Stomach (tissue), 9 donors: ENCODE measurements around the gene TLE3. TPM values are rescaled to one million over a fixed set of nuclear protein-coding genes. Genes with fewer than 3 reads are reported as not detected.

Experiments used
- DNase-seq, 2 donors: peaks; one replicate each; pipeline versions ENCODE4 v3.0.0 to v3.0.0-alpha.2; 2013 to 2019
- H3K27ac ChIP-seq, 5 donors: fragments of 200-600 bp in 4 of 5; sonication (generic) in 4 of 5; one replicate each; pipeline ENCODE4 v1.5.1; 2013 to 2019; ENCODE audit warnings: mild to moderate bottlenecking in 1 of 5, moderate library complexity in 1 of 5
- H3K27me3 ChIP-seq, 3 donors: fragments of 200-600 bp; sonication (generic); one replicate each; pipeline ENCODE4 v1.5.1; 2017 to 2019; ENCODE audit warnings: mixed run types in 1 of 3
- H3K36me3 ChIP-seq, 4 donors: fragments of 200-600 bp; sonication (generic); 1 replicate in 3 of 4; 2 replicates in 1 of 4; pipeline ENCODE4 v1.5.1; 2016 to 2019
- H3K4me1 ChIP-seq, 4 donors: fragments of 200-600 bp; sonication (generic); one replicate each; pipeline ENCODE4 v1.5.1; 2016 to 2019
- H3K4me3 ChIP-seq, 4 donors: fragments of 200-600 bp; sonication (generic) in 3 of 4; one replicate each; pipeline ENCODE4 v1.5.1; 2016 to 2019; ENCODE audit warnings: mild to moderate bottlenecking in 1 of 4
- H3K9me3 ChIP-seq, 4 donors: fragments of 200-600 bp; sonication (generic); one replicate each; pipeline ENCODE4 v1.5.1; 2016 to 2019
- CTCF ChIP-seq, 7 experiments: fragments of 450-650 bp in 4 of 7; fragments of 200-600 bp in 3 of 7; sonication (generic) in 3 of 7; IDR thresholded peaks; one replicate each; pipeline ENCODE4 v1.5.1; 2016 to 2019; ENCODE audit warnings: antibody characterized with exemption in 7 of 7, control low read depth in 2 of 7, mild to moderate bottlenecking in 1 of 7
- EP300 ChIP-seq: sonication (generic); formaldehyde crosslinking; IDR thresholded peaks from one replicate; pipeline ENCODE4 v1.6.1; 2017; ENCODE audit warnings: antibody characterized with exemption
- POLR2A ChIP-seq, 4 donors: fragments of 450-650 bp; IDR thresholded peaks; one replicate each; pipeline ENCODE4 v1.6.1; 2016; ENCODE audit warnings: antibody characterized with exemption in 4 of 4, control low read depth in 2 of 4, mild to moderate bottlenecking in 1 of 4, moderate library complexity in 1 of 4
- POLR2AphosphoS5 ChIP-seq, 3 donors: sonication (generic); formaldehyde crosslinking; IDR thresholded peaks; one replicate each; pipeline ENCODE4 v1.6.1; 2016; ENCODE audit warnings: antibody characterized with exemption in 3 of 3
- WGBS, 5 donors: extraction: QIAGEN DNeasy Blood & Tissue Kit in 3 of 5; methylation state at CpG; one replicate each; pipeline versions ENCODE4 v1.1.5 to v1.1.7; 2013 to 2018; 5-methylcytosine and 5-hydroxymethylcytosine counted together
- intact Hi-C: fragments of 100-400 bp; cut with DNase I; formaldehyde crosslinking; loops from one replicate; pipeline ENCODE4 v1.15.1; 2023; ENCODE audit warnings: low total_unique reads
- polyA plus RNA-seq, 3 donors: library from polyadenylated mRNA; stranded (reverse); fragments of 200-250 nt; gene quantifications; one replicate each; pipeline ENCODE4 v1.2.3, GENCODE V29; 2013
- total RNA-seq, 5 donors: library from RNA; depleted of rRNA; stranded (reverse); fragments of >200 nt; gene quantifications; one replicate each; pipeline versions ENCODE4 v1.1.0 to v1.2.3, GENCODE V29; 2014 to 2016
- donor health status: healthy with polysubstance abuse.
- donor health status: Bipolar disorder and iron deficiency.
- donor health status: healthy.

The TLE3 gene
- total and polyA plus RNA-seq, 8 donors: 13.3 to 186 (median 30.9) TPM

DNA sequence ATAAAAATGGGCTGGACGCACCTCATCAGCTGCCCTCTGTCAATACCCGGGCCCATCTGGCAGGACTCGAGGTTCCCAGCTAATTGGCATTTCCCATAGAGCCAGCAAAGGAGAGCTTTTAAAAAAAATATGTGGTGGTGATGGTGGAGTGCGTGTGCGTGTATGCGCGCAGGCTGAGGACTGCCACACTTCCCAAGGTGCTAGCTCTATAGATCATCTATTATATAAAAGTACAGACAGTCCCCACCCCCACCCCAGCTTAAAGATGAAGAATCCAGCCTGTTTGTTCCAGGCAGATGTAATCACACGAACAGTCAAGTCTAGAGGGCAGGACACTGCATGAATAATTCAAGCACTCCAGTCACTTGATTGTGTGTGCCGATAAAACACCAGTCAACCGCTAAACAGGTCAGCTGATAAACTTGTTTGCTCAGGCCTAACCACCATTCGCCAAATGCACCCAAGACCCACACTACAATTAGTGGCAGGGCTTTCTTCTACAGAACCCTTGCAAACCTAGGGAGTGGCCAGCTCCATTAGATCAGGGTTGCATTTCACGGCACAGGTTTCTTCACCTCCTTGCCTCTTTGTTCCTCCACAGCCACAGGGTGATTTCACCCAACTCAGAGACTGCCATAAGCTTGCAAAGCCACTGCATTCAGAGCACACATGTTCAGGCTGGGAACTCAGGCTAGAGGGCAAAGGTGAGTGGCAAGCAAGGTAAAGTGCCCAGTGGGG lies 5.8 kb downstream of the TLE3 start:
- TF ChIP-seq POLR2A (IDR thresholded peaks at IDR 0.05): no peak
- no peak for TF ChIP-seq CTCF (IDR thresholded peaks at IDR 0.05)
- TF ChIP-seq POLR2AphosphoS5 (IDR thresholded peaks at IDR 0.05): peak in 2 of 3 donors; percentile 71 to 87
- H3K9me3 ChIP-seq: no peaks in the 10 kb centered on the region
- WGBS, 5 donors: 23 to 46% (median 35%) methylated on average over 12 of the region's 12 CpGs
- DNase-seq: peak; percentile 63 to 67
- H3K27ac ChIP-seq: peak overlapping the region; percentile 34 to 99 (median 97)
- peaks cover 86 to 95% (median 89%) of the 10 kb centered on the region in 4 donors for H3K4me1 ChIP-seq
- intact Hi-C loops: no loop called here
- H3K4me3 ChIP-seq: peak overlapping the region; percentile 1 to 92 (median 22)
- no peaks in the 10 kb centered on the region for H3K27me3 ChIP-seq
- H3K36me3 ChIP-seq: peaks cover 0 to 37% (median 27%) of the 10 kb centered on the region in 4 donors

- peak overlapping the region in 4 of 5 donors; percentile 11 to 99 (median 96) for H3K27ac ChIP-seq
- peaks cover 86 to 100% (median 98%) of the 10 kb centered on the region in 4 donors for H3K4me1 ChIP-seq
These were observed 7.1 kb downstream of the TLE3 start for GRCh38 chr15:70090436-70091296.

GRCh38 chr15:70089692-70089971 lies 8.1 kb downstream of the TLE3 start:
- Histone ChIP-seq H3K27me3 (no peaks in the 10 kb centered on the region), H3K9me3 (no peaks in the 10 kb centered on the region), H3K4me3 (peak overlapping the region in 2 of 4 donors; percentile 15 to 20), H3K4me1 (peaks cover 77 to 98% (median 93%) of the 10 kb centered on the region in 4 donors), H3K27ac (peak overlapping the region in 4 of 5 donors; percentile 20 to 58 (median 39)), H3K36me3 (peaks cover 4 to 59% (median 47%) of the 10 kb centered on the region in 4 donors)
- no peak for DNase-seq
- 54 to 60% (median 58%) methylated on average over 6 of the region's 6 CpGs for WGBS, 5 donors
- intact Hi-C loops: no loop called here
- TF ChIP-seq CTCF (IDR thresholded peaks at IDR 0.05) (no peak), EP300 (no peak), POLR2A (IDR thresholded peaks at IDR 0.05) (no peak), POLR2AphosphoS5 (IDR thresholded peaks at IDR 0.05) (peak in 1 of 3 donors; percentile 8)

More at GRCh38 chr15:70090436-70091296, 7.1 kb downstream of the TLE3 start:
- WGBS, 5 donors: 57 to 66% (median 62%) methylated on average over 8 of the region's 8 CpGs
- no peak for TF ChIP-seq CTCF (IDR thresholded peaks at IDR 0.05)
- no peak for TF ChIP-seq EP300
- TF ChIP-seq POLR2A (IDR thresholded peaks at IDR 0.05): no peak
- TF ChIP-seq POLR2AphosphoS5 (IDR thresholded peaks at IDR 0.05): no peak
- peak overlapping the region in 2 of 4 donors; percentile 2 to 92 for H3K4me3 ChIP-seq
- DNase-seq: no peak
- intact Hi-C loops: no loop called here
- no peaks in the 10 kb centered on the region for H3K27me3 ChIP-seq
- H3K9me3 ChIP-seq: no peaks in the 10 kb centered on the region
- H3K36me3 ChIP-seq: peaks cover 4 to 49% (median 37%) of the 10 kb centered on the region in 4 donors

GRCh38 chr15:70088887-70089691 lies 8.6 kb downstream of the TLE3 start:
- peaks cover 72 to 98% (median 93%) of the 10 kb centered on the region in 4 donors for H3K4me1 ChIP-seq
- no peaks in the 10 kb centered on the region for H3K27me3 ChIP-seq
- H3K36me3 ChIP-seq: peaks cover 4 to 65% (median 52%) of the 10 kb centered on the region in 4 donors
- TF ChIP-seq POLR2A (IDR thresholded peaks at IDR 0.05) (no peak), POLR2AphosphoS5 (IDR thresholded peaks at IDR 0.05) (peak in 1 of 3 donors; percentile 35)
- WGBS, 5 donors: 32 to 50% (median 43%) methylated on average over 15 to 23 of the region's 23 CpGs
- DNase-seq: peak in 1 of 2 donors; percentile 64
- intact Hi-C loops: no loop called here
- H3K4me3 ChIP-seq: peak overlapping the region in 2 of 4 donors; percentile 15 to 20
- no peaks in the 10 kb centered on the region for H3K9me3 ChIP-seq
- peak overlapping the region in 4 of 5 donors; percentile 20 to 58 (median 39) for H3K27ac ChIP-seq
